HG02943 (cell line): Measurements from ENCODE around the gene FRMD4B.

ENCODE experiments used
- ATAC-seq: cut with Tn5 transposase; IDR thresholded peaks from one replicate; pipeline ENCODE4 v1.9.1; 2021; ENCODE audit warnings: mild to moderate bottlenecking, low read depth, moderate library complexity; ENCODE audit not compliant: unreplicated experiment

The FRMD4B gene

GRCh38 chr3:69385723-69386555 lies at the start of gene FRMD4B:
FRMD4B (minus strand) TSS chr3:69386088; CDS start chr3:69385989, 99 bp downstream.
- ATAC-seq: no peak

- ATAC-seq: no peak
These were observed 48.1 kb upstream of the FRMD4B start for GRCh38 chr3:69433969-69434325.

- ATAC-seq: no peak
These were observed 47.5 kb upstream of the FRMD4B start for GRCh38 chr3:69433121-69433968.

GRCh38 chr3:69428657-69429255 lies 42.9 kb upstream of the FRMD4B start:
- no peak for ATAC-seq

- no peak for ATAC-seq
These were observed 41.0 kb upstream of the FRMD4B start for GRCh38 chr3:69426967-69427304.

GRCh38 chr3:69426291-69426966 lies 40.5 kb upstream of the FRMD4B start:
- ATAC-seq: no peak

GRCh38 chr3:69425249-69425648 lies 39.4 kb upstream of the FRMD4B start:
- no peak for ATAC-seq

GRCh38 chr3:69423463-69424155 lies 37.7 kb upstream of the FRMD4B start:
- ATAC-seq: no peak

- ATAC-seq: no peak
These were observed 36.9 kb upstream of the FRMD4B start for GRCh38 chr3:69422751-69423150.

GRCh38 chr3:69420781-69421520 lies 35.1 kb upstream of the FRMD4B start:
- ATAC-seq: no peak

- ATAC-seq: no peak
These were observed 33.4 kb upstream of the FRMD4B start for GRCh38 chr3:69419276-69419675.

- no peak for ATAC-seq
These were observed 31.7 kb upstream of the FRMD4B start for GRCh38 chr3:69417541-69418078.

- no peak for ATAC-seq
These were observed 27.8 kb upstream of the FRMD4B start for GRCh38 chr3:69413551-69414207.

- ATAC-seq: no peak
These were observed 25.5 kb upstream of the FRMD4B start for GRCh38 chr3:69411346-69411745.

- peak; percentile 95 for ATAC-seq
These were observed 24.4 kb upstream of the FRMD4B start for GRCh38 chr3:69410301-69410700.

- no peak for ATAC-seq
These were observed 23.9 kb upstream of the FRMD4B start for GRCh38 chr3:69409831-69410230.

GRCh38 chr3:69409011-69409410 lies 23.1 kb upstream of the FRMD4B start:
- ATAC-seq: no peak

GRCh38 chr3:69408542-69408941 lies 22.7 kb upstream of the FRMD4B start:
- no peak for ATAC-seq

GRCh38 chr3:69407908-69408307 lies 22.0 kb upstream of the FRMD4B start:
- no peak for ATAC-seq
